K562 (cell line): ENCODE results near the gene SYT7. TPM values are rescaled to one million over a fixed set of nuclear protein-coding genes. Genes with fewer than 3 reads are reported as not detected.

Experiments used
- ATAC-seq: fragments of 200-7000 bp; cut with Tn5 transposase; 3 replicates; pipeline ENCODE4 v1.9.1; 2020; ENCODE audit warnings: moderate library complexity
- BruUV-seq: library from RNA; stranded (reverse); fragments of 400-500 nt; replicated peaks from 2 replicates; lab custom pipeline; 2021; lab: Mats Ljungman, UMichigan
- CTCF ChIA-PET: fragments of 300-600 bp; formaldehyde crosslinking; extraction: SDS; loops from one replicate; lab custom pipeline; 2021; ENCODE audit warnings: low intra/inter-chr PET ratio; lab: Yijun Ruan, JAX
- POLR2A ChIA-PET: fragments of 300-600, 350-650 bp; sonication (Branson Sonifier 250); formaldehyde crosslinking; extraction: SDS; loops from one replicate; lab custom pipeline; 2021; ENCODE audit warnings: antibody characterized with exemption, inconsistent platforms; lab: Yijun Ruan, JAX
- DNase-seq, 4 experiments: peaks; one replicate each; pipeline versions ENCODE4 v3.0.0 to v3.0.0-alpha.2; 2011 to 2018; ENCODE audit warnings: low spot score in 3 of 4, mixed read lengths in 3 of 4; ENCODE audit errors: extremely low read depth in 1 of 4
- FAIRE-seq: peaks from 2 replicates; lab custom pipeline; 2011; peaks lifted over from hg19 to GRCh38; lab: Jason Lieb, UNC
- H2AFZ ChIP-seq: 2 replicates; pipeline ENCODE4 v1.6.0; 2011; ENCODE audit warnings: low read depth, low read length, control low read depth, inconsistent platforms
- H3K27ac ChIP-seq: fragments of 200-600 bp; 3 replicates; pipeline ENCODE4 v1.8.0; 2011; ENCODE audit warnings: low read depth, mild to moderate bottlenecking, control low read depth, inconsistent platforms, low read length, moderate library complexity, mixed read lengths; ENCODE audit errors: extremely low read depth
- H3K27me3 ChIP-seq, 2 experiments: fragments of 300-600 bp in 1 of 2; 2 replicates in 1 of 2; 3 replicates in 1 of 2; pipeline versions ENCODE4 v1.6.0 to v1.8.0; 2011; ENCODE audit warnings: inconsistent platforms in 2 of 2, low read length in 2 of 2, mild to moderate bottlenecking in 1 of 2, mixed read lengths in 1 of 2, moderate library complexity in 1 of 2; ENCODE audit not compliant: control insufficient read depth in 2 of 2, insufficient read depth in 2 of 2
- H3K36me3 ChIP-seq: fragments of 300-600 bp; 3 replicates; pipeline ENCODE4 v1.8.0; 2011; ENCODE audit warnings: mild to moderate bottlenecking, low read length, inconsistent platforms; ENCODE audit not compliant: control insufficient read depth, insufficient read depth
- H3K4me1 ChIP-seq, 2 experiments: fragments of 200-600 bp in 1 of 2; replicated peaks in 1 of 2; 2 replicates in 1 of 2; 3 replicates in 1 of 2; pipeline versions ENCODE4 v1.5.1 to v1.8.0; 2011; ENCODE audit warnings: inconsistent platforms in 2 of 2, low read length in 2 of 2, mild to moderate bottlenecking in 1 of 2, mixed read lengths in 1 of 2, moderate library complexity in 1 of 2; ENCODE audit not compliant: control insufficient read depth in 2 of 2, insufficient read depth in 2 of 2
- H3K4me2 ChIP-seq: 2 replicates; pipeline ENCODE4 v1.6.1; 2011; ENCODE audit warnings: low read length, control low read depth, inconsistent platforms, mixed read lengths; ENCODE audit not compliant: insufficient read depth
- H3K4me3 ChIP-seq: fragments of 200-600 bp; sonication (generic), shearing (Covaris generic); 2 replicates; pipeline ENCODE4 v1.5.1; 2016; ENCODE audit warnings: control low read depth, inconsistent platforms
- H3K79me2 ChIP-seq: fragments of 200-600 bp; 3 replicates; pipeline ENCODE4 v1.8.0; 2011; ENCODE audit warnings: low read length, inconsistent platforms; ENCODE audit not compliant: control insufficient read depth, insufficient read depth
- H3K9ac ChIP-seq, 2 experiments: 2 replicates each; pipeline versions ENCODE4 v1.6.0 to v1.6.1; 2011; ENCODE audit warnings: low read depth in 2 of 2, low read length in 2 of 2, control low read depth in 1 of 2, inconsistent platforms in 1 of 2, mild to moderate bottlenecking in 1 of 2, mixed read lengths in 1 of 2; ENCODE audit not compliant: insufficient read depth in 1 of 2
- H3K9me1 ChIP-seq: one replicate; pipeline ENCODE4 v1.6.0; 2011; ENCODE audit warnings: inconsistent platforms, mild to moderate bottlenecking, low read length, moderate library complexity; ENCODE audit not compliant: control insufficient read depth, insufficient read depth
- H3K9me3 ChIP-seq: replicated peaks from 2 replicates; pipeline ENCODE4 v1.5.1; 2011; ENCODE audit warnings: low read depth, low read length, inconsistent platforms; ENCODE audit not compliant: control insufficient read depth, insufficient read depth
- H4K20me1 ChIP-seq: replicated peaks from 2 replicates; pipeline ENCODE4 v1.6.1; 2011; ENCODE audit warnings: low read length, inconsistent platforms, mixed read lengths; ENCODE audit not compliant: control insufficient read depth, insufficient read depth
- ASH1L ChIP-seq: fragments of 450-650 bp; IDR thresholded peaks from 2 replicates; pipeline ENCODE4 v1.6.1; 2018; ENCODE audit warnings: borderline replicate concordance, mild to moderate bottlenecking, low read depth; ENCODE audit not compliant: partially characterized antibody
- RCOR1 ChIP-seq, 2 experiments: IDR thresholded peaks; 2 replicates each; pipeline ENCODE4 v1.6.1; 2012; ENCODE audit warnings: low read depth in 2 of 2, low read length in 2 of 2, borderline replicate concordance in 1 of 2, improper control_type of control experiment in 1 of 2
- TFAP4 ChIP-seq: sonication (generic); formaldehyde crosslinking; IDR thresholded peaks from 2 replicates; pipeline ENCODE4 v1.8.0; 2022; ENCODE audit warnings: missing genetic modification reagents, mild to moderate bottlenecking, moderate library complexity, borderline replicate concordance
- ZBTB7A ChIP-seq: IDR thresholded peaks from 2 replicates; pipeline ENCODE4 v1.6.1; 2011; ENCODE audit warnings: low read depth, mild to moderate bottlenecking, low read length, moderate library complexity, borderline replicate concordance; ENCODE audit not compliant: control insufficient read depth
- ZFP36 ChIP-seq: fragments of 150-350 bp; IDR thresholded peaks from 2 replicates; pipeline ENCODE4 v1.6.1; 2018; ENCODE audit warnings: low read length, low read depth; ENCODE audit not compliant: partially characterized antibody
- WGBS: fragments of 100-300 bp; shearing (Covaris generic); methylation state at CpG from one replicate; pipeline ENCODE4 v1.1.6; 2016; ENCODE audit warnings: low coverage, mixed read lengths; ENCODE audit not compliant: insufficient coverage; ENCODE audit errors: missing lambda C conversion rate; 5-methylcytosine and 5-hydroxymethylcytosine counted together
- in situ Hi-C: fragments of 300-500 bp; cut with MboI; formaldehyde crosslinking; loops from 4 replicates; pipeline ENCODE4 v1.15.0; 2018; ENCODE audit warnings: inconsistent platforms, mixed read lengths
- intact Hi-C: fragments of 100-400 bp; cut with micrococcal nuclease; formaldehyde crosslinking; loops from 2 replicates; pipeline ENCODE4 v1.14.2; 2022
- polyA plus RNA-seq, 8 experiments: library from polyadenylated mRNA; depleted of rRNA in 4 of 8; stranded (reverse) in 5 of 8; unstranded in 3 of 8; fragments of >200 nt; fragmentation: Nextera tagmentation in 2 of 8; fragmentation: Illumina TruSeq in 1 of 8; extraction: Ambion mirVana in 2 of 8; extraction: Trizol in 1 of 8; gene quantifications; 2 replicates each; pipeline versions ENCODE4 v1.2.1 to v1.2.3, GENCODE V29; 2011 to 2014; ENCODE audit warnings: inconsistent platforms in 1 of 8, missing spikeins in 1 of 8
- total RNA-seq, 7 experiments: library from RNA; depleted of rRNA in 6 of 7; stranded (reverse); fragments of >200 nt in 6 of 7; fragmentation: Illumina TruSeq in 2 of 7; extraction: Trizol in 2 of 7; gene quantifications; 2 replicates each; pipeline versions ENCODE4 v1.2.1 to v1.2.3, GENCODE V29; 2011 to 2021; ENCODE audit warnings: low replicate concordance in 1 of 7

Gene SYT7
- total and polyA plus RNA-seq, 9 of the 15 experiments (the other 6 are each of a cell fraction or from before 2014, with no cell fraction given) = 0.01 to 0.51 (median 0.16) TPM; not detected in 1

- Histone ChIP-seq H4K20me1 (peaks cover 30% of the 10 kb centered on the region), H3K9me1 (no peaks in the 10 kb centered on the region), H3K4me1 (peaks cover 0 to 9% of the 10 kb centered on the region in 2 experiments; a peak in 3 of 5 replicates), H3K27ac (no peak overlapping the region), H3K9ac (peak overlapping the region in 1 of 2 experiments; percentile 46; a peak in 1 of 4 replicates), H3K79me2 (no peaks in the 10 kb centered on the region), H3K27me3 (peaks cover 14 to 66% of the 10 kb centered on the region in 2 experiments), H3K9me3 (no peaks in the 10 kb centered on the region), H3K4me3 (no peak overlapping the region), H3K4me2 (no peak overlapping the region), H3K36me3 (no peaks in the 10 kb centered on the region), H2AFZ (no peak overlapping the region)
- in situ Hi-C loops (no loop called here), intact Hi-C loops (no loop called here)
- ATAC-seq = no peak; the same call in 2 of the 3 replicates
- CTCF ChIA-PET = no interaction called here
- no TSS peak for BruUV-seq
- WGBS = under 1% methylated on average over 23 of the region's 25 CpGs
- no peak for FAIRE-seq
- TF ChIP-seq ZBTB7A = 0 out of 2 replicates have a peak, but pooled peaks have one; percentile 24
- TF ChIP-seq ASH1L = no peak
- POLR2A ChIA-PET = interaction anchor here (0.6 to 1.3 kb wide), 7 partner anchors 11 to 915 kb away, joined by 3 to 4 read pairs (median 3); no protein-coding TSS in a partner anchor
- no peak for DNase-seq
Observed at GRCh38 chr11:61598886-61599868, 18.3 kb upstream of the SYT7 start.

- Histone ChIP-seq H3K27ac (no peak overlapping the region), H3K9me1 (no peaks in the 10 kb centered on the region), H3K79me2 (no peaks in the 10 kb centered on the region), H3K4me2 (no peak overlapping the region), H4K20me1 (peaks cover 26% of the 10 kb centered on the region), H3K4me3 (no peak overlapping the region), H3K27me3 (peaks cover 11 to 63% of the 10 kb centered on the region in 2 experiments), H3K9me3 (no peaks in the 10 kb centered on the region), H3K4me1 (peaks cover 0 to 6% of the 10 kb centered on the region in 2 experiments; a peak in 3 of 5 replicates), H3K36me3 (no peaks in the 10 kb centered on the region), H2AFZ (no peak overlapping the region), H3K9ac (no peak overlapping the region)
- intact Hi-C loops (no loop called here), in situ Hi-C loops (no loop called here)
- FAIRE-seq (no peak), ATAC-seq (no peak), DNase-seq (no peak)
- ChIA-PET POLR2A (interaction anchor here (1.0 kb wide), 1 partner anchor 10 kb away, joined by 4 read pairs; no protein-coding TSS in a partner anchor), CTCF (no interaction called here)
- BruUV-seq = no TSS peak
- TF ChIP-seq ZFP36 (peak; percentile 75), TFAP4 (no peak), RCOR1 (IDR thresholded peaks at IDR 0.05; ENCODE audit: borderline replicate concordance in 1 of 2, low read depth in 2 of 2, low read length in 2 of 2) (no peak)
- 8% methylated on average over 3 of the region's 3 CpGs for WGBS
Observed at GRCh38 chr11:61598374-61598773, 17.5 kb upstream of the SYT7 start.
